Measurements from ENCODE around the gene RBMS3. TPM values are rescaled to one million over a fixed set of nuclear protein-coding genes. Genes with fewer than 3 reads are reported as not detected.

Gene RBMS3
- total and polyA plus RNA-seq, 2 experiments from 2014 or later, result 3.2 to 7.4 TPM

DNA sequence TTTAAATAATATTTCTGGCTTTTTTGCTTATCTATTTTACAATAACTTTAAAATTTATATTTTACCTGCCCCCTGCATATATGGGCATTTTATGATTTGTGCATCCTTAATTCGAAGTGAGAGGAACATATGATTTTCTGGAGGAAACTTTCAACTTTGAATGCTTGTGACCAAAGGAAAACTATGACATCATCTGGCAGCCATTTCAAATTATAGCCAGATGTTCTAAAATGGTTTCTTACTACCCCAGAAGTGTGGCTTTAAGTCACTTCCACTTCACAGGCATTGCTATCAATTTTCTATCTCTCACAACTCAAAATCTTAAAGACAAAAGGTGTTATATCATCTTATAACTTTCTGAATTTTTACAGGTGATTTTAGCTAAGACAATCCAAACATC lies 508.8 kb downstream of the RBMS3 start:
- Histone ChIP-seq H3K79me2 (replicated peaks; ENCODE audit: insufficient read depth) (no peaks in the 10 kb centered on the region), H3K36me3 (ENCODE audit: insufficient read depth) (no peaks in the 10 kb centered on the region), H2AFZ (no peak overlapping the region), H3K4me2 (no peak overlapping the region), H3K4me1 (ENCODE audit: insufficient read depth) (peaks cover 12% of the 10 kb centered on the region; the same call in 1 of the 2 replicates), H3K9me2 (ENCODE audit: insufficient read depth) (no peaks in the 10 kb centered on the region), H3K4me3 (no peak overlapping the region), H4K20me1 (replicated peaks; ENCODE audit: insufficient read depth) (no peaks in the 10 kb centered on the region), H3K27ac (ENCODE audit: low read depth) (no peak overlapping the region), H3K27me3 (ENCODE audit: insufficient read depth) (no peaks in the 10 kb centered on the region), H3F3A (replicated peaks; ENCODE audit: low read depth) (no peaks in the 10 kb centered on the region)
- TF ChIP-seq ZNF114 (CRISPR knock-in tag; IDR thresholded peaks at IDR 0.05) (no peak), EZH2phosphoT487 (IDR thresholded peaks at IDR 0.05; ENCODE audit: unreplicated experiment) (no peak), EZH2 (IDR thresholded peaks at IDR 0.05; ENCODE audit: low read depth, unreplicated experiment) (no peak), ZNF331 (CRISPR knock-in tag; IDR thresholded peaks at IDR 0.05; ENCODE audit: low read depth) (no peak), JUNB (IDR thresholded peaks at IDR 0.05; ENCODE audit: unreplicated experiment) (no peak), NANOG (IDR thresholded peaks at IDR 0.05; ENCODE audit: borderline replicate concordance) (no peak), STAT1 (IDR thresholded peaks at IDR 0.05; ENCODE audit: unreplicated experiment) (no peak), CREB1 (CRISPR knock-in tag; IDR thresholded peaks at IDR 0.05; ENCODE audit: low read depth) (no peak), POLR2AphosphoS5 (IDR thresholded peaks at IDR 0.05; ENCODE audit: low read depth) (no peak)
- TF ChIP-seq, protein P1, sequence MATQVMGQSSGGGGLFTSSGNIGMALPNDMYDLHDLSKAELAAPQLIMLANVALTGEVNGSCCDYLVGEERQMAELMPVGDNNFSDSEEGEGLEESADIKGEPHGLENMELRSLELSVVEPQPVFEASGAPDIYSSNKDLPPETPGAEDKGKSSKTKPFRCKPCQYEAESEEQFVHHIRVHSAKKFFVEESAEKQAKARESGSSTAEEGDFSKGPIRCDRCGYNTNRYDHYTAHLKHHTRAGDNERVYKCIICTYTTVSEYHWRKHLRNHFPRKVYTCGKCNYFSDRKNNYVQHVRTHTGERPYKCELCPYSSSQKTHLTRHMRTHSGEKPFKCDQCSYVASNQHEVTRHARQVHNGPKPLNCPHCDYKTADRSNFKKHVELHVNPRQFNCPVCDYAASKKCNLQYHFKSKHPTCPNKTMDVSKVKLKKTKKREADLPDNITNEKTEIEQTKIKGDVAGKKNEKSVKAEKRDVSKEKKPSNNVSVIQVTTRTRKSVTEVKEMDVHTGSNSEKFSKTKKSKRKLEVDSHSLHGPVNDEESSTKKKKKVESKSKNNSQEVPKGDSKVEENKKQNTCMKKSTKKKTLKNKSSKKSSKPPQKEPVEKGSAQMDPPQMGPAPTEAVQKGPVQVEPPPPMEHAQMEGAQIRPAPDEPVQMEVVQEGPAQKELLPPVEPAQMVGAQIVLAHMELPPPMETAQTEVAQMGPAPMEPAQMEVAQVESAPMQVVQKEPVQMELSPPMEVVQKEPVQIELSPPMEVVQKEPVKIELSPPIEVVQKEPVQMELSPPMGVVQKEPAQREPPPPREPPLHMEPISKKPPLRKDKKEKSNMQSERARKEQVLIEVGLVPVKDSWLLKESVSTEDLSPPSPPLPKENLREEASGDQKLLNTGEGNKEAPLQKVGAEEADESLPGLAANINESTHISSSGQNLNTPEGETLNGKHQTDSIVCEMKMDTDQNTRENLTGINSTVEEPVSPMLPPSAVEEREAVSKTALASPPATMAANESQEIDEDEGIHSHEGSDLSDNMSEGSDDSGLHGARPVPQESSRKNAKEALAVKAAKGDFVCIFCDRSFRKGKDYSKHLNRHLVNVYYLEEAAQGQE (IDR thresholded peaks at IDR 0.05; ENCODE audit: unreplicated experiment), result no peak
- TF ChIP-seq, protein P2, sequence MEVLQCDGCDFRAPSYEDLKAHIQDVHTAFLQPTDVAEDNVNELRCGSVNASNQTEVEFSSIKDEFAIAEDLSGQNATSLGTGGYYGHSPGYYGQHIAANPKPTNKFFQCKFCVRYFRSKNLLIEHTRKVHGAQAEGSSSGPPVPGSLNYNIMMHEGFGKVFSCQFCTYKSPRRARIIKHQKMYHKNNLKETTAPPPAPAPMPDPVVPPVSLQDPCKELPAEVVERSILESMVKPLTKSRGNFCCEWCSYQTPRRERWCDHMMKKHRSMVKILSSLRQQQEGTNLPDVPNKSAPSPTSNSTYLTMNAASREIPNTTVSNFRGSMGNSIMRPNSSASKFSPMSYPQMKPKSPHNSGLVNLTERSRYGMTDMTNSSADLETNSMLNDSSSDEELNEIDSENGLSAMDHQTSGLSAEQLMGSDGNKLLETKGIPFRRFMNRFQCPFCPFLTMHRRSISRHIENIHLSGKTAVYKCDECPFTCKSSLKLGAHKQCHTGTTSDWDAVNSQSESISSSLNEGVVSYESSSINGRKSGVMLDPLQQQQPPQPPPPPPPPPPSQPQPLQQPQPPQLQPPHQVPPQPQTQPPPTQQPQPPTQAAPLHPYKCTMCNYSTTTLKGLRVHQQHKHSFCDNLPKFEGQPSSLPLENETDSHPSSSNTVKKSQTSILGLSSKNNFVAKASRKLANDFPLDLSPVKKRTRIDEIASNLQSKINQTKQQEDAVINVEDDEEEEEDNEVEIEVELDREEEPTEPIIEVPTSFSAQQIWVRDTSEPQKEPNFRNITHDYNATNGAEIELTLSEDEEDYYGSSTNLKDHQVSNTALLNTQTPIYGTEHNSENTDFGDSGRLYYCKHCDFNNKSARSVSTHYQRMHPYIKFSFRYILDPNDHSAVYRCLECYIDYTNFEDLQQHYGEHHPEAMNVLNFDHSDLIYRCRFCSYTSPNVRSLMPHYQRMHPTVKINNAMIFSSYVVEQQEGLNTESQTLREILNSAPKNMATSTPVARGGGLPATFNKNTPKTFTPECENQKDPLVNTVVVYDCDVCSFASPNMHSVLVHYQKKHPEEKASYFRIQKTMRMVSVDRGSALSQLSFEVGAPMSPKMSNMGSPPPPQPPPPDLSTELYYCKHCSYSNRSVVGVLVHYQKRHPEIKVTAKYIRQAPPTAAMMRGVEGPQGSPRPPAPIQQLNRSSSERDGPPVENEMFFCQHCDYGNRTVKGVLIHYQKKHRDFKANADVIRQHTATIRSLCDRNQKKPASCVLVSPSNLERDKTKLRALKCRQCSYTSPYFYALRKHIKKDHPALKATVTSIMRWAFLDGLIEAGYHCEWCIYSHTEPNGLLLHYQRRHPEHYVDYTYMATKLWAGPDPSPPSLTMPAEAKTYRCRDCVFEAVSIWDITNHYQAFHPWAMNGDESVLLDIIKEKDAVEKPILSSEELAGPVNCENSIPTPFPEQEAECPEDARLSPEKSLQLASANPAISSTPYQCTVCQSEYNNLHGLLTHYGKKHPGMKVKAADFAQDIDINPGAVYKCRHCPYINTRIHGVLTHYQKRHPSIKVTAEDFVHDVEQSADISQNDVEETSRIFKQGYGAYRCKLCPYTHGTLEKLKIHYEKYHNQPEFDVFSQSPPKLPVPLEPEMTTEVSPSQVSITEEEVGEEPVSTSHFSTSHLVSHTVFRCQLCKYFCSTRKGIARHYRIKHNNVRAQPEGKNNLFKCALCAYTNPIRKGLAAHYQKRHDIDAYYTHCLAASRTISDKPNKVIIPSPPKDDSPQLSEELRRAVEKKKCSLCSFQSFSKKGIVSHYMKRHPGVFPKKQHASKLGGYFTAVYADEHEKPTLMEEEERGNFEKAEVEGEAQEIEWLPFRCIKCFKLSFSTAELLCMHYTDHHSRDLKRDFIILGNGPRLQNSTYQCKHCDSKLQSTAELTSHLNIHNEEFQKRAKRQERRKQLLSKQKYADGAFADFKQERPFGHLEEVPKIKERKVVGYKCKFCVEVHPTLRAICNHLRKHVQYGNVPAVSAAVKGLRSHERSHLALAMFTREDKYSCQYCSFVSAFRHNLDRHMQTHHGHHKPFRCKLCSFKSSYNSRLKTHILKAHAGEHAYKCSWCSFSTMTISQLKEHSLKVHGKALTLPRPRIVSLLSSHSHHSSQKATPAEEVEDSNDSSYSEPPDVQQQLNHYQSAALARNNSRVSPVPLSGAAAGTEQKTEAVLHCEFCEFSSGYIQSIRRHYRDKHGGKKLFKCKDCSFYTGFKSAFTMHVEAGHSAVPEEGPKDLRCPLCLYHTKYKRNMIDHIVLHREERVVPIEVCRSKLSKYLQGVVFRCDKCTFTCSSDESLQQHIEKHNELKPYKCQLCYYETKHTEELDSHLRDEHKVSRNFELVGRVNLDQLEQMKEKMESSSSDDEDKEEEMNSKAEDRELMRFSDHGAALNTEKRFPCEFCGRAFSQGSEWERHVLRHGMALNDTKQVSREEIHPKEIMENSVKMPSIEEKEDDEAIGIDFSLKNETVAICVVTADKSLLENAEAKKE (CRISPR knock-in tag; IDR thresholded peaks at IDR 0.05), result no peak
- TF ChIP-seq, protein P3, sequence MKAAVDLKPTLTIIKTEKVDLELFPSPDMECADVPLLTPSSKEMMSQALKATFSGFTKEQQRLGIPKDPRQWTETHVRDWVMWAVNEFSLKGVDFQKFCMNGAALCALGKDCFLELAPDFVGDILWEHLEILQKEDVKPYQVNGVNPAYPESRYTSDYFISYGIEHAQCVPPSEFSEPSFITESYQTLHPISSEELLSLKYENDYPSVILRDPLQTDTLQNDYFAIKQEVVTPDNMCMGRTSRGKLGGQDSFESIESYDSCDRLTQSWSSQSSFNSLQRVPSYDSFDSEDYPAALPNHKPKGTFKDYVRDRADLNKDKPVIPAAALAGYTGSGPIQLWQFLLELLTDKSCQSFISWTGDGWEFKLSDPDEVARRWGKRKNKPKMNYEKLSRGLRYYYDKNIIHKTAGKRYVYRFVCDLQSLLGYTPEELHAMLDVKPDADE (IDR thresholded peaks at IDR 0.05), result no peak
- TF ChIP-seq, protein P4, sequence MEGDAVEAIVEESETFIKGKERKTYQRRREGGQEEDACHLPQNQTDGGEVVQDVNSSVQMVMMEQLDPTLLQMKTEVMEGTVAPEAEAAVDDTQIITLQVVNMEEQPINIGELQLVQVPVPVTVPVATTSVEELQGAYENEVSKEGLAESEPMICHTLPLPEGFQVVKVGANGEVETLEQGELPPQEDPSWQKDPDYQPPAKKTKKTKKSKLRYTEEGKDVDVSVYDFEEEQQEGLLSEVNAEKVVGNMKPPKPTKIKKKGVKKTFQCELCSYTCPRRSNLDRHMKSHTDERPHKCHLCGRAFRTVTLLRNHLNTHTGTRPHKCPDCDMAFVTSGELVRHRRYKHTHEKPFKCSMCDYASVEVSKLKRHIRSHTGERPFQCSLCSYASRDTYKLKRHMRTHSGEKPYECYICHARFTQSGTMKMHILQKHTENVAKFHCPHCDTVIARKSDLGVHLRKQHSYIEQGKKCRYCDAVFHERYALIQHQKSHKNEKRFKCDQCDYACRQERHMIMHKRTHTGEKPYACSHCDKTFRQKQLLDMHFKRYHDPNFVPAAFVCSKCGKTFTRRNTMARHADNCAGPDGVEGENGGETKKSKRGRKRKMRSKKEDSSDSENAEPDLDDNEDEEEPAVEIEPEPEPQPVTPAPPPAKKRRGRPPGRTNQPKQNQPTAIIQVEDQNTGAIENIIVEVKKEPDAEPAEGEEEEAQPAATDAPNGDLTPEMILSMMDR (conservative IDR thresholded peaks at IDR 0.05; ENCODE audit: low read depth in 2 of 2), result no peak
- Mint-ChIP-seq H3K27me3 (ENCODE audit: insufficient read depth, low read depth, poor library complexity) (no peaks in the 10 kb centered on the region), H3K36me3 (ENCODE audit: low read depth) (no peaks in the 10 kb centered on the region), H3K27ac (no peak overlapping the region), H3K4me1 (peaks cover 14% of the 10 kb centered on the region), H3K9me3 (no peaks in the 10 kb centered on the region), H3K4me3 (no peak overlapping the region)
- ATAC-seq, result no peak
- no peak for DNase-seq (ENCODE audit: low spot score)
